Brain pericyte (primary cell): ENCODE measurements around the gene AOC3.
"Not testable (repeated sequence)": the region's sequence is repeated elsewhere in the genome, so short reads cannot be mapped to it uniquely, and the experiment has no call there.

ENCODE experiments used
- DNase-seq: peaks from one replicate; pipeline ENCODE4 v3.0.0-alpha.2; 2012; ENCODE audit warnings: low read depth, low spot score

The AOC3 gene

GRCh38 chr17:42894283-42895184 lies 43.5 kb downstream of the AOC3 start:
- DNase-seq, result no peak

GRCh38 chr17:42895185-42895555 lies 44.2 kb downstream of the AOC3 start:
- no peak for DNase-seq

GRCh38 chr17:42898147-42898811 lies 47.3 kb downstream of the AOC3 start:
- DNase-seq, result no peak

- DNase-seq, result not testable (repeated sequence)
Observed at GRCh38 chr17:42899981-42900380, 49.0 kb downstream of the AOC3 start.

GRCh38 chr17:42900460-42901331 lies 49.7 kb downstream of the AOC3 start, which contains the start of gene G6PC1:
TSS of gene G6PC1 (plus strand) at chr17:42900799. CDS start at chr17:42900877, 78 bp downstream.
- DNase-seq, result no peak

- DNase-seq, result no peak
Observed at GRCh38 chr17:42901535-42902229, 50.7 kb downstream of the AOC3 start.

GRCh38 chr17:42904110-42904469 lies 53.1 kb downstream of the AOC3 start:
- DNase-seq, result no peak

GRCh38 chr17:42906772-42907446 lies 55.9 kb downstream of the AOC3 start:
- DNase-seq, result no peak
